Common myeloid progenitor, CD34-positive (primary cell): ENCODE measurements around the gene SPAG17.

Source experiments
- CTCF ChIA-PET: fragments of 350-600 bp; sonication (Branson Sonifier 250); formaldehyde crosslinking; loops from one replicate; lab custom pipeline; 2021; ENCODE audit warnings: antibody characterized with exemption; lab: Charles Lee
- POLR2A ChIA-PET: fragments of 350-600 bp; sonication (Branson Sonifier 250); formaldehyde crosslinking; loops from one replicate; lab custom pipeline; 2021; ENCODE audit warnings: antibody characterized with exemption; lab: Charles Lee
- DNase-seq, 3 donors: peaks; one replicate each; pipeline versions ENCODE4 v3.0.0 to v3.0.0-alpha.2; 2013
- H3K27ac ChIP-seq, 2 experiments: 1 replicate in 1 of 2; 2 replicates in 1 of 2; pipeline ENCODE4 v1.7.0; 2013; ENCODE audit warnings: inconsistent platforms in 2 of 2, low read length in 2 of 2, mild to moderate bottlenecking in 2 of 2, low read depth in 1 of 2, moderate library complexity in 1 of 2; ENCODE audit not compliant: severe bottlenecking in 2 of 2, insufficient read depth in 1 of 2, poor library complexity in 1 of 2
- H3K27me3 ChIP-seq, 5 experiments: replicated peaks in 2 of 5; 1 replicate in 3 of 5; 2 replicates in 2 of 5; pipeline versions ENCODE4 v1.6.1 to v1.7.0; 2013; ENCODE audit warnings: low read length in 4 of 5, mild to moderate bottlenecking in 2 of 5, moderate library complexity in 2 of 5, inconsistent platforms in 1 of 5; ENCODE audit not compliant: insufficient read depth in 5 of 5, control insufficient read depth in 4 of 5
- H3K36me3 ChIP-seq, 4 experiments: 1 replicate in 2 of 4; 2 replicates in 2 of 4; pipeline versions ENCODE4 v1.6.1 to v1.7.0; 2013; ENCODE audit warnings: low read length in 3 of 4, control low read depth in 1 of 4, mild to moderate bottlenecking in 1 of 4; ENCODE audit not compliant: control insufficient read depth in 4 of 4, insufficient read depth in 4 of 4
- H3K4me1 ChIP-seq, 4 experiments: 1 replicate in 3 of 4; 2 replicates in 1 of 4; pipeline versions ENCODE4 v1.6.1 to v1.7.1; 2013; ENCODE audit warnings: low read length in 3 of 4, mild to moderate bottlenecking in 3 of 4, control low read depth in 1 of 4, inconsistent platforms in 1 of 4, moderate library complexity in 1 of 4; ENCODE audit not compliant: control insufficient read depth in 4 of 4, insufficient read depth in 4 of 4; ENCODE audit errors: control extremely low read depth in 1 of 4
- H3K4me3 ChIP-seq, 7 experiments: 1 replicate in 4 of 7; 2 replicates in 3 of 7; pipeline versions ENCODE4 v1.5.1 to v1.7.0; 2013; ENCODE audit warnings: mild to moderate bottlenecking in 7 of 7, low read length in 6 of 7, moderate library complexity in 6 of 7, inconsistent platforms in 2 of 7, low read depth in 2 of 7, control low read depth in 1 of 7; ENCODE audit not compliant: insufficient read depth in 4 of 7, control insufficient read depth in 1 of 7; ENCODE audit errors: extremely low read depth in 1 of 7
- H3K9me3 ChIP-seq, 5 experiments: 1 replicate in 4 of 5; 2 replicates in 1 of 5; pipeline versions ENCODE4 v1.6.1 to v1.7.1; 2013; ENCODE audit warnings: low read length in 4 of 5, mild to moderate bottlenecking in 2 of 5, inconsistent platforms in 1 of 5, low read depth in 1 of 5, moderate library complexity in 1 of 5; ENCODE audit not compliant: control insufficient read depth in 4 of 5, insufficient read depth in 2 of 5; ENCODE audit errors: control extremely low read depth in 1 of 5
- WGBS: methylation state at CpG from one replicate; pipeline ENCODE4 v1.1.5; 2013; ENCODE audit not compliant: insufficient coverage; 5-methylcytosine and 5-hydroxymethylcytosine counted together

SPAG17 gene

DNA sequence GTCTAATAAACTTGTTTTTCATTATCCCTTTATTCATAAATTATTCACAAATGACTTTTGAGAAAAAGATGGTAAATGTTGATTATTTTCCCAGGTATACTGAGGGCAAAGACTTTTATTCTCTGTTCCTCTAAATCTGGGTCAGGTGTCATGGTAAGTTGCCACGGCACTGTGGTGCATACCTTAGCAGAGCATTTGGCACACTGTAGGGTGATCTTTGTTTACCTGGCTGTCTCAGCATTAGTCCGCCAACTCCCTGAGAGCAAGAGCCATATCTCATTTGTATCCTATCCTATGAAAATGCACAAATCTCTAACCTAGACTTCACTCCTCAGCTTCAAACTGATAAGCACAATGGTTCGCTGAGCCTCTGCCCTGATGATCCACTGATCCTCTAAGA is 280.5 kb downstream of the SPAG17 start:
- 100% methylated on average over 3 of the region's 3 CpGs for WGBS

More for the DNA sequence above, 280.5 kb downstream of the SPAG17 start:
- Histone ChIP-seq H3K4me1 (no peaks in the 10 kb centered on the region), H3K27me3 (no peaks in the 10 kb centered on the region), H3K36me3 (peaks cover 26 to 44% (median 34%) of the 10 kb centered on the region in 4 experiments), H3K9me3 (no peaks in the 10 kb centered on the region), H3K4me3 (no peak overlapping the region), H3K27ac (no peak overlapping the region)
- POLR2A ChIA-PET, result no interaction called here
- DNase-seq, result no peak
- CTCF ChIA-PET, result interaction anchor here (4.5 kb wide), 1 partner anchor 8 kb away, joined by 28 read pairs; no protein-coding TSS in a partner anchor
